WTC11 (cell line): Measurements from ENCODE around the gene MIER2. TPM values are rescaled to one million over a fixed set of nuclear protein-coding genes. Genes with fewer than 3 reads are reported as not detected.

ENCODE experiments used
- ATAC-seq: fragments of 200-7000 bp; cut with Tn5 transposase; 2 replicates; pipeline ENCODE4 v1.10.0; 2021; ENCODE audit warnings: mild to moderate bottlenecking, moderate library complexity
- CTCF ChIA-PET: fragments of 300-600 bp; sonication (Branson Sonifier 250); formaldehyde crosslinking; loops from one replicate; lab custom pipeline; 2021; ENCODE audit warnings: antibody characterized with exemption; lab: Charles Lee
- POLR2A ChIA-PET: fragments of 350-600 bp; sonication (Branson Sonifier 250); formaldehyde crosslinking; loops from one replicate; lab custom pipeline; 2021; ENCODE audit warnings: antibody characterized with exemption; lab: Charles Lee
- DNase-seq: peaks from one replicate; pipeline ENCODE4 v3.0.0; 2021; ENCODE audit warnings: low spot score
- H3K27ac Mint-ChIP-seq: 2 replicates; pipeline ENCODE4 v1.8.0; 2021; ENCODE audit warnings: mixed read lengths
- H3K27me3 Mint-ChIP-seq: 2 replicates; pipeline ENCODE4 v1.8.0; 2021; ENCODE audit warnings: low read depth, mild to moderate bottlenecking, moderate library complexity, mixed read lengths
- H3K36me3 Mint-ChIP-seq: 2 replicates; pipeline ENCODE4 v1.8.0; 2021; ENCODE audit warnings: mixed read lengths
- H3K4me1 Mint-ChIP-seq: 2 replicates; pipeline ENCODE4 v1.8.0; 2022; ENCODE audit warnings: mixed read lengths
- H3K4me3 Mint-ChIP-seq: 2 replicates; pipeline ENCODE4 v1.8.0; 2021; ENCODE audit warnings: mild to moderate bottlenecking, moderate library complexity, mixed read lengths
- H3K9me3 Mint-ChIP-seq: 2 replicates; pipeline ENCODE4 v1.8.0; 2021; ENCODE audit warnings: mixed read lengths
- ARID4B ChIP-seq: sonication (generic); formaldehyde crosslinking; IDR thresholded peaks from 2 replicates; pipeline ENCODE4 v1.8.0; 2023; ENCODE audit warnings: missing genetic modification reagents, mild to moderate bottlenecking, borderline replicate concordance
- CDX4 ChIP-seq: fragments of 250-450 bp; sonication (Bioruptor Pico); IDR thresholded peaks from 2 replicates; pipeline ENCODE4 v1.9.0; 2021; ENCODE audit warnings: moderate library complexity, mild to moderate bottlenecking, inconsistent platforms, borderline replicate concordance
- E2F1 ChIP-seq: sonication (generic); formaldehyde crosslinking; IDR thresholded peaks from 2 replicates; pipeline ENCODE4 v1.8.0; 2022; ENCODE audit warnings: mild to moderate bottlenecking, missing genetic modification reagents
- FOXK1 ChIP-seq: sonication (generic); formaldehyde crosslinking; IDR thresholded peaks from 2 replicates; pipeline ENCODE4 v1.8.0; 2022; ENCODE audit warnings: mild to moderate bottlenecking, moderate library complexity, missing genetic modification reagents
- NR2C2 ChIP-seq: sonication (generic); formaldehyde crosslinking; IDR thresholded peaks from 2 replicates; pipeline ENCODE4 v1.8.0; 2022; ENCODE audit warnings: mild to moderate bottlenecking, missing genetic modification reagents
- NR3C1 ChIP-seq: sonication (generic); formaldehyde crosslinking; conservative IDR thresholded peaks from 2 replicates; pipeline ENCODE4 v1.8.1; 2023; ENCODE audit warnings: low read depth, mild to moderate bottlenecking, missing genetic modification reagents
- PRDM15 ChIP-seq: sonication (generic); formaldehyde crosslinking; IDR thresholded peaks from 2 replicates; pipeline ENCODE4 v1.8.0; 2022; ENCODE audit warnings: missing genetic modification reagents
- SP1 ChIP-seq: sonication (generic); formaldehyde crosslinking; conservative IDR thresholded peaks from 2 replicates; pipeline ENCODE4 v1.8.1; 2022; ENCODE audit warnings: missing genetic modification reagents
- TEAD4 ChIP-seq: sonication (generic); formaldehyde crosslinking; IDR thresholded peaks from 2 replicates; pipeline ENCODE4 v1.8.0; 2022; ENCODE audit warnings: mild to moderate bottlenecking, missing genetic modification reagents
- ZNF138 ChIP-seq: sonication (generic); formaldehyde crosslinking; conservative IDR thresholded peaks from 2 replicates; pipeline ENCODE4 v1.8.1; 2022; ENCODE audit warnings: mild to moderate bottlenecking, moderate library complexity, missing genetic modification reagents
- ZNF423 ChIP-seq: fragments of 250-450 bp; sonication (Bioruptor Pico); IDR thresholded peaks from 2 replicates; pipeline ENCODE4 v2.1.2; 2022; ENCODE audit warnings: mild to moderate bottlenecking, moderate library complexity
- ZNF671 ChIP-seq: fragments of 250-450 bp; sonication (Bioruptor Pico); IDR thresholded peaks from 2 replicates; pipeline ENCODE4 v1.8.0; 2021; ENCODE audit warnings: mild to moderate bottlenecking
- total RNA-seq: library from RNA; stranded (reverse); gene quantifications from 3 replicates; pipeline ENCODE4 v1.2.3, GENCODE V29; 2021
- TF ChIP-seq, protein P1 (sequence below): sonication (generic); formaldehyde crosslinking; IDR thresholded peaks from 2 replicates; pipeline ENCODE4 v1.8.1; 2023; ENCODE audit warnings: mild to moderate bottlenecking, missing genetic modification reagents, moderate library complexity
- TF ChIP-seq, protein P2 (sequence below): sonication (generic); formaldehyde crosslinking; IDR thresholded peaks from 2 replicates; pipeline ENCODE4 v1.8.1; 2022; ENCODE audit warnings: mild to moderate bottlenecking, moderate library complexity, missing genetic modification reagents
- TF ChIP-seq, protein P3 (sequence below): fragments of 200-600 bp; IDR thresholded peaks from 2 replicates; pipeline ENCODE4 v1.8.0; 2022; ENCODE audit warnings: antibody characterized with exemption

The MIER2 gene
- total RNA-seq, 1 experiment from 2014 or later: 56.3 TPM

DNA sequence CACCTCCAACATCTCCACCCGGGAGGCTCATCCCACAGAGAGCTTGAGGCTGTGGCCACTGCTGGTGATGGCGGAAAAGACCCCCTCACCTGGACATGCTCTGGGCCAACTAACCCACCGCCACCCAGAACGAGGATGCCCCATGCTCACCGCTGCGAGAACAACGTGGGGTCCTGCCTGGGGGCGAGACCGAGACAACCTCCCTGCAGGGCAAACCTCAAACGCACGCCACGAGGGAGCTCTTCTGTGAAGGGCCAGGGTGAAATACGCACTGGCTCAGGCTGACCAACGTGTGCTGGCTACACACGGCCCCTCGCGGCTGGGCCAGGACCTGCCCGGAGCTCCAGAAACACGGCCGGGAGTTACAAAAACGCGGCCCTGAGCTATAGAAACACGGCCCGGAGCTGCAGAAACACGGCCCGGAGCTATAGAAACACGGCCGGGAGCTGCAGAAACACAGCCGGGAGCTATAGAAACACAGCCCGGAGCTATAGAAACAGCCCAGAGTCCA lies 34.4 kb downstream of the MIER2 start:
- H3K4me3 Mint-ChIP-seq: no peak overlapping the region
- TF ChIP-seq TEAD4 (CRISPR knock-in tag) (no peak), ARID4B (no peak), NR2C2 (CRISPR knock-in tag) (no peak), ZNF423 (CRISPR knock-in tag) (no peak), PRDM15 (CRISPR knock-in tag) (peak; percentile 94), ZNF138 (CRISPR knock-in tag) (no peak)
- TF ChIP-seq, protein P1, sequence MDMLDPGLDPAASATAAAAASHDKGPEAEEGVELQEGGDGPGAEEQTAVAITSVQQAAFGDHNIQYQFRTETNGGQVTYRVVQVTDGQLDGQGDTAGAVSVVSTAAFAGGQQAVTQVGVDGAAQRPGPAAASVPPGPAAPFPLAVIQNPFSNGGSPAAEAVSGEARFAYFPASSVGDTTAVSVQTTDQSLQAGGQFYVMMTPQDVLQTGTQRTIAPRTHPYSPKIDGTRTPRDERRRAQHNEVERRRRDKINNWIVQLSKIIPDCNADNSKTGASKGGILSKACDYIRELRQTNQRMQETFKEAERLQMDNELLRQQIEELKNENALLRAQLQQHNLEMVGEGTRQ (CRISPR knock-in tag): no peak
- no peaks in the 10 kb centered on the region for H3K4me1 Mint-ChIP-seq
- DNase-seq (no peak), ATAC-seq (peak; percentile 61)
- peaks cover 34% of the 10 kb centered on the region for H3K36me3 Mint-ChIP-seq
- ChIA-PET POLR2A (interaction anchor here (0.8 kb wide), 1 partner anchor 15 kb away, joined by 3 read pairs; no protein-coding TSS in a partner anchor), CTCF (interaction anchor here (0.7 to 1.3 kb wide), 7 partner anchors 14 to 200 kb away, joined by 3 to 7 read pairs (median 3); partner anchors contain the start of gene MADCAM1)
- no peaks in the 10 kb centered on the region for H3K27me3 Mint-ChIP-seq
- H3K27ac Mint-ChIP-seq: no peak overlapping the region
- H3K9me3 Mint-ChIP-seq: no peaks in the 10 kb centered on the region

DNA sequence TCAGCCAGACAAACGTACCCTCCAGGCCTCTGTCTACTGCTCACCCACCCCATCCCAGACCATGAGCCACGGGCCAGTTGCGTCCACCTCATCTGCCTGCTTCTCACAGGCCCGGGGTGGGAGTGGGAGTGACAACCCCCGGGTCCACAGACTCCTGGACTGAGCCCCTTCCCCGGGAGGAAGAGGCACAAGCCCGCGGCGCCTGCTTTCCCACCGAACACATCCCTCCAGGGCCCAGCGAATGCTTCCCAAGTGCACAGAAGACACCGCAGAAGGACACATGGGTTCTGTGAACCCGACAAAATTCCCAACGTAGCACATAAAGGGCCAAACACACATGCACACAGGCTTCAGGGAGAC lies 35.4 kb downstream of the MIER2 start:
- CTCF ChIA-PET: no interaction called here
- H3K36me3 Mint-ChIP-seq: peaks cover 35% of the 10 kb centered on the region

More for the DNA sequence above, 35.4 kb downstream of the MIER2 start:
- Mint-ChIP-seq H3K27ac (peak overlapping the region; percentile 23; the same call in 1 of the 2 replicates), H3K4me1 (no peaks in the 10 kb centered on the region), H3K27me3 (no peaks in the 10 kb centered on the region), H3K4me3 (no peak overlapping the region), H3K9me3 (no peaks in the 10 kb centered on the region)
- no peak for DNase-seq
- no peak for ATAC-seq
- TF ChIP-seq FOXK1 (CRISPR knock-in tag): no peak
- TF ChIP-seq ZNF671 (CRISPR knock-in tag): no peak
- no peak for TF ChIP-seq NR3C1 (CRISPR knock-in tag)
- no peak for TF ChIP-seq E2F1 (CRISPR knock-in tag)
- TF ChIP-seq, protein P2, sequence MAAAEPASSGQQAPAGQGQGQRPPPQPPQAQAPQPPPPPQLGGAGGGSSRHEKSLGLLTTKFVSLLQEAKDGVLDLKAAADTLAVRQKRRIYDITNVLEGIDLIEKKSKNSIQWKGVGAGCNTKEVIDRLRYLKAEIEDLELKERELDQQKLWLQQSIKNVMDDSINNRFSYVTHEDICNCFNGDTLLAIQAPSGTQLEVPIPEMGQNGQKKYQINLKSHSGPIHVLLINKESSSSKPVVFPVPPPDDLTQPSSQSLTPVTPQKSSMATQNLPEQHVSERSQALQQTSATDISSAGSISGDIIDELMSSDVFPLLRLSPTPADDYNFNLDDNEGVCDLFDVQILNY: no peak
- TF ChIP-seq, protein P3, sequence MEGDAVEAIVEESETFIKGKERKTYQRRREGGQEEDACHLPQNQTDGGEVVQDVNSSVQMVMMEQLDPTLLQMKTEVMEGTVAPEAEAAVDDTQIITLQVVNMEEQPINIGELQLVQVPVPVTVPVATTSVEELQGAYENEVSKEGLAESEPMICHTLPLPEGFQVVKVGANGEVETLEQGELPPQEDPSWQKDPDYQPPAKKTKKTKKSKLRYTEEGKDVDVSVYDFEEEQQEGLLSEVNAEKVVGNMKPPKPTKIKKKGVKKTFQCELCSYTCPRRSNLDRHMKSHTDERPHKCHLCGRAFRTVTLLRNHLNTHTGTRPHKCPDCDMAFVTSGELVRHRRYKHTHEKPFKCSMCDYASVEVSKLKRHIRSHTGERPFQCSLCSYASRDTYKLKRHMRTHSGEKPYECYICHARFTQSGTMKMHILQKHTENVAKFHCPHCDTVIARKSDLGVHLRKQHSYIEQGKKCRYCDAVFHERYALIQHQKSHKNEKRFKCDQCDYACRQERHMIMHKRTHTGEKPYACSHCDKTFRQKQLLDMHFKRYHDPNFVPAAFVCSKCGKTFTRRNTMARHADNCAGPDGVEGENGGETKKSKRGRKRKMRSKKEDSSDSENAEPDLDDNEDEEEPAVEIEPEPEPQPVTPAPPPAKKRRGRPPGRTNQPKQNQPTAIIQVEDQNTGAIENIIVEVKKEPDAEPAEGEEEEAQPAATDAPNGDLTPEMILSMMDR: no peak
- TF ChIP-seq CDX4 (CRISPR knock-in tag): no peak
- TF ChIP-seq SP1 (CRISPR knock-in tag): no peak
- POLR2A ChIA-PET: no interaction called here
